ENCODE measurements around the gene PICK1. TPM values are rescaled to one million over a fixed set of nuclear protein-coding genes. Genes with fewer than 3 reads are reported as not detected.

The PICK1 gene
- total and polyA plus RNA-seq, 2 of the 8 experiments (the other 6 are each of a cell fraction or from before 2014, with no cell fraction given), result 20.4 to 22.9 TPM

- TF ChIP-seq EZH2 (IDR thresholded peaks at IDR 0.05; ENCODE audit: low read depth, low read length, severe bottlenecking), result no peak
- TF ChIP-seq MAFK (IDR thresholded peaks at IDR 0.05; ENCODE audit: low read depth, low read length), result no peak
- TF ChIP-seq, protein P1, sequence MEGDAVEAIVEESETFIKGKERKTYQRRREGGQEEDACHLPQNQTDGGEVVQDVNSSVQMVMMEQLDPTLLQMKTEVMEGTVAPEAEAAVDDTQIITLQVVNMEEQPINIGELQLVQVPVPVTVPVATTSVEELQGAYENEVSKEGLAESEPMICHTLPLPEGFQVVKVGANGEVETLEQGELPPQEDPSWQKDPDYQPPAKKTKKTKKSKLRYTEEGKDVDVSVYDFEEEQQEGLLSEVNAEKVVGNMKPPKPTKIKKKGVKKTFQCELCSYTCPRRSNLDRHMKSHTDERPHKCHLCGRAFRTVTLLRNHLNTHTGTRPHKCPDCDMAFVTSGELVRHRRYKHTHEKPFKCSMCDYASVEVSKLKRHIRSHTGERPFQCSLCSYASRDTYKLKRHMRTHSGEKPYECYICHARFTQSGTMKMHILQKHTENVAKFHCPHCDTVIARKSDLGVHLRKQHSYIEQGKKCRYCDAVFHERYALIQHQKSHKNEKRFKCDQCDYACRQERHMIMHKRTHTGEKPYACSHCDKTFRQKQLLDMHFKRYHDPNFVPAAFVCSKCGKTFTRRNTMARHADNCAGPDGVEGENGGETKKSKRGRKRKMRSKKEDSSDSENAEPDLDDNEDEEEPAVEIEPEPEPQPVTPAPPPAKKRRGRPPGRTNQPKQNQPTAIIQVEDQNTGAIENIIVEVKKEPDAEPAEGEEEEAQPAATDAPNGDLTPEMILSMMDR (IDR thresholded peaks at IDR 0.05; ENCODE audit: control extremely low read depth in 1 of 3, insufficient read depth in 1 of 3, low read depth in 1 of 3, low read length in 3 of 3), result no peak
- TF ChIP-seq KDM1A (IDR thresholded peaks at IDR 0.05; ENCODE audit: borderline replicate concordance, low read length), result no peak
- no peak for TF ChIP-seq SP2 (IDR thresholded peaks at IDR 0.05; ENCODE audit: low read length)
Observed at GRCh38 chr22:38071421-38072321, 14.5 kb downstream of the PICK1 start (continued).
